HepG2 (cell line): ENCODE data around the gene DUSP22. TPM values are rescaled to one million over a fixed set of nuclear protein-coding genes. Genes with fewer than 3 reads are reported as not detected.
A peak's percentile ranks its signal among the peaks of the same experiment; 100 is the strongest.

Experiments used
- ATAC-seq: fragments of 200-7000 bp; cut with Tn5 transposase; 3 replicates; pipeline ENCODE4 v1.9.1; 2020; ENCODE audit warnings: mild to moderate bottlenecking, moderate library complexity
- BruUV-seq: library from RNA; stranded (reverse); fragments of 400-500 nt; replicated peaks from 2 replicates; lab custom pipeline; 2021; lab: Mats Ljungman, UMichigan
- CTCF ChIA-PET: fragments of 300-600 bp; formaldehyde crosslinking; extraction: SDS; loops from one replicate; lab custom pipeline; 2021; ENCODE audit warnings: low total read pairs, inconsistent platforms, low intra/inter-chr PET ratio; lab: Yijun Ruan, JAX
- POLR2A ChIA-PET: fragments of 350-600 bp; sonication (Branson Sonifier 250); formaldehyde crosslinking; loops from one replicate; lab custom pipeline; 2020; ENCODE audit warnings: antibody characterized with exemption, inconsistent platforms; lab: Yijun Ruan, JAX
- DNase-seq: peaks from one replicate; pipeline ENCODE4 v3.0.0-alpha.2; 2015; ENCODE audit warnings: low spot score
- FAIRE-seq: peaks from 3 replicates; lab custom pipeline; 2011; peaks lifted over from hg19 to GRCh38; lab: Jason Lieb, UNC
- H2AFZ ChIP-seq: one replicate; pipeline ENCODE4 v1.6.1; 2011; ENCODE audit warnings: low read length, inconsistent platforms
- H3K27ac ChIP-seq: fragments of 300-600 bp; 3 replicates; pipeline ENCODE4 v1.8.0; 2011; ENCODE audit warnings: mixed run types, mild to moderate bottlenecking, mixed read lengths, low read length, inconsistent platforms; ENCODE audit not compliant: insufficient read depth; ENCODE audit errors: extremely low read length
- H3K27me3 ChIP-seq, 2 experiments: fragments of 200-600 bp in 1 of 2; 2 replicates in 1 of 2; 3 replicates in 1 of 2; pipeline versions ENCODE4 v1.6.0 to v1.8.0; 2011; ENCODE audit warnings: low read length in 2 of 2, mild to moderate bottlenecking in 2 of 2, moderate library complexity in 2 of 2, inconsistent platforms in 1 of 2; ENCODE audit not compliant: insufficient read depth in 2 of 2, control insufficient read depth in 1 of 2
- H3K36me3 ChIP-seq, 2 experiments: fragments of 200-600 bp in 1 of 2; replicated peaks in 1 of 2; 2 replicates in 1 of 2; 3 replicates in 1 of 2; pipeline versions ENCODE4 v1.5.1 to v1.8.0; 2011; ENCODE audit warnings: low read length in 2 of 2, inconsistent platforms in 1 of 2; ENCODE audit not compliant: insufficient read depth in 2 of 2, control insufficient read depth in 1 of 2
- H3K4me1 ChIP-seq: 2 replicates; pipeline ENCODE4 v1.5.1; 2012; ENCODE audit warnings: low read length, inconsistent platforms; ENCODE audit not compliant: insufficient read depth
- H3K4me2 ChIP-seq: 2 replicates; pipeline ENCODE4 v1.6.0; 2011; ENCODE audit warnings: low read depth, low read length, inconsistent platforms
- H3K4me3 ChIP-seq, 3 experiments: fragments of 200-600 bp in 1 of 3; sonication (generic), shearing (Covaris generic) in 1 of 3; replicated peaks in 1 of 3; 2 replicates each; pipeline ENCODE4 v1.5.1; 2011 to 2016; ENCODE audit warnings: low read length in 3 of 3, inconsistent platforms in 2 of 3, low read depth in 2 of 3, mild to moderate bottlenecking in 2 of 3, control low read depth in 1 of 3, mixed read lengths in 1 of 3; ENCODE audit not compliant: insufficient read depth in 1 of 3
- H3K79me2 ChIP-seq: one replicate; pipeline ENCODE4 v1.6.1; 2011; ENCODE audit warnings: low read length, inconsistent platforms; ENCODE audit not compliant: insufficient read depth
- H3K9ac ChIP-seq: 2 replicates; pipeline ENCODE4 v1.6.0; 2011; ENCODE audit warnings: mild to moderate bottlenecking, low read depth, low read length, inconsistent platforms; ENCODE audit not compliant: insufficient read depth
- H3K9me3 ChIP-seq: 2 replicates; pipeline ENCODE4 v1.5.1; 2012; ENCODE audit warnings: mild to moderate bottlenecking, low read length
- H4K20me1 ChIP-seq: 2 replicates; pipeline ENCODE4 v1.6.0; 2011; ENCODE audit warnings: inconsistent platforms, mild to moderate bottlenecking, low read length, moderate library complexity; ENCODE audit not compliant: insufficient read depth
- AGO1 ChIP-seq: fragments of 200-400 bp; formaldehyde crosslinking; IDR thresholded peaks from 2 replicates; pipeline ENCODE4 v1.6.1; 2017; ENCODE audit warnings: mild to moderate bottlenecking, low read depth, low read length, moderate library complexity; ENCODE audit not compliant: poor library complexity, severe bottlenecking
- ARID5B ChIP-seq: IDR thresholded peaks from 2 replicates; pipeline ENCODE4 v1.4.0; 2020; ENCODE audit warnings: mild to moderate bottlenecking, missing genetic modification reagents
- ATF5 ChIP-seq: sonication (generic); formaldehyde crosslinking; IDR thresholded peaks from 2 replicates; pipeline ENCODE4 v1.4.0; 2020; ENCODE audit warnings: mild to moderate bottlenecking, low read depth, missing genetic modification reagents
- ATM ChIP-seq: fragments of 450-650 bp; IDR thresholded peaks from 2 replicates; pipeline ENCODE4 v1.7.1; 2017; ENCODE audit warnings: mild to moderate bottlenecking, borderline replicate concordance
- CEBPB ChIP-seq: IDR thresholded peaks from 2 replicates; pipeline ENCODE4 v1.6.1; 2011; ENCODE audit warnings: low read depth, low read length, improper control_type of control experiment, borderline replicate concordance
- FOXA1 ChIP-seq, 2 experiments: fragments of 450-650 bp in 1 of 2; sonication (generic) in 1 of 2; formaldehyde crosslinking in 1 of 2; IDR thresholded peaks; 2 replicates each; pipeline versions ENCODE4 v1.4.0 to v1.6.1; 2016 to 2020; ENCODE audit warnings: missing genetic modification reagents in 1 of 2
- HBP1 ChIP-seq: IDR thresholded peaks from 2 replicates; pipeline ENCODE4 v1.6.1; 2016; ENCODE audit warnings: low read depth, control low read depth
- MNT ChIP-seq: fragments of 450-650 bp; IDR thresholded peaks from 2 replicates; pipeline ENCODE4 v1.6.1; 2016
- POGZ ChIP-seq: sonication (generic); formaldehyde crosslinking; IDR thresholded peaks from 2 replicates; pipeline ENCODE4 v1.4.0; 2020; ENCODE audit warnings: mild to moderate bottlenecking, missing genetic modification reagents
- SIN3B ChIP-seq: fragments of 150-350 bp; IDR thresholded peaks from 2 replicates; pipeline ENCODE4 v1.6.1; 2014; ENCODE audit warnings: low read length
- ZNF275 ChIP-seq: sonication (generic); formaldehyde crosslinking; IDR thresholded peaks from 2 replicates; pipeline ENCODE4 v1.8.0; 2022; ENCODE audit warnings: missing genetic modification reagents, mild to moderate bottlenecking, inconsistent platforms, borderline replicate concordance
- ZNF501 ChIP-seq: sonication (generic); formaldehyde crosslinking; IDR thresholded peaks from 2 replicates; pipeline ENCODE4 v1.5.1; 2020; ENCODE audit warnings: mild to moderate bottlenecking, moderate library complexity, missing genetic modification reagents
- ZNF749 ChIP-seq: sonication (generic); formaldehyde crosslinking; IDR thresholded peaks from 2 replicates; pipeline ENCODE4 v1.8.0; 2022; ENCODE audit warnings: mild to moderate bottlenecking, missing genetic modification reagents, moderate library complexity, borderline replicate concordance
- ZNF792 ChIP-seq: IDR thresholded peaks from 2 replicates; pipeline ENCODE4 v1.6.1; 2016
- WGBS: methylation state at CpG from one replicate; pipeline ENCODE4 v1.1.6; 2017; ENCODE audit warnings: low lambda C conversion rate; 5-methylcytosine and 5-hydroxymethylcytosine counted together
- in situ Hi-C: cut with HindIII; loops from 2 replicates; pipeline ENCODE4 v1.10.0; 2017; ENCODE audit warnings: low pct_unique_long_range_greater_than_20kb; ENCODE audit not compliant: extremely low pct_ligation_motif_present
- intact Hi-C: fragments of 100-400 bp; cut with micrococcal nuclease; formaldehyde crosslinking; loops from one replicate; pipeline ENCODE4 v1.10.0; 2022; ENCODE audit not compliant: unreplicated experiment
- polyA plus RNA-seq, 8 experiments: library from polyadenylated mRNA; depleted of rRNA in 3 of 8; stranded (reverse) in 7 of 8; unstranded in 1 of 8; fragments of >200 nt; fragmentation: Illumina TruSeq in 4 of 8; extraction: Trizol in 4 of 8; gene quantifications; 2 replicates each; pipeline versions ENCODE4 v1.2.1 to v1.2.3, GENCODE V29; 2011 to 2016; ENCODE audit warnings: low read depth in 4 of 8, missing spikeins in 1 of 8, mixed read lengths in 1 of 8; ENCODE audit not compliant: insufficient read depth in 1 of 8
- total RNA-seq, 5 experiments: library from RNA; depleted of rRNA; stranded (reverse); fragments of >200 nt; fragmentation: Illumina TruSeq; extraction: Trizol; gene quantifications; 2 replicates each; pipeline ENCODE4 v1.2.3, GENCODE V29; 2016; ENCODE audit warnings: low read depth in 1 of 5

DUSP22 gene
- total and polyA plus RNA-seq, 2 of the 13 experiments (the other 11 are each of a cell fraction or from before 2014, with no cell fraction given) = 20.2 to 32.8 TPM

GRCh38 chr6:299104-299980 lies 7.1 kb downstream of the DUSP22 start:
- no TSS peak for BruUV-seq
- no peak for FAIRE-seq
- Histone ChIP-seq H2AFZ (no peak overlapping the region), H4K20me1 (peaks cover 14% of the 10 kb centered on the region; the same call in 1 of the 2 replicates), H3K79me2 (peaks cover 25% of the 10 kb centered on the region), H3K4me1 (peaks cover 21% of the 10 kb centered on the region), H3K9ac (no peak overlapping the region), H3K36me3 (no peaks in the 10 kb centered on the region), H3K4me2 (no peak overlapping the region)
- ATAC-seq = no peak
- WGBS = 43% methylated on average over 10 of the region's 10 CpGs
- in situ Hi-C loops = no loop called here
- TF ChIP-seq CEBPB = peak; percentile 10; the same call in 1 of the 2 replicates
- no peak for TF ChIP-seq SIN3B
- TF ChIP-seq AGO1 = no peak
- no peak for TF ChIP-seq ATM
- no peak for TF ChIP-seq ZNF792 (CRISPR knock-in tag)
- peak; percentile 5; the same call in 1 of the 2 replicates for TF ChIP-seq ZNF501
- no peak for TF ChIP-seq FOXA1 (IDR thresholded peaks at IDR 0.05)
- TF ChIP-seq FOXA1 (CRISPR knock-in tag; IDR thresholded peaks at IDR 0.05) = no peak
- TF ChIP-seq ZNF275 = no peak
- no peak for TF ChIP-seq ARID5B (CRISPR knock-in tag)
- no peak for TF ChIP-seq POGZ (CRISPR knock-in tag)
- TF ChIP-seq MNT = no peak
- TF ChIP-seq HBP1 (CRISPR knock-in tag) = no peak
- TF ChIP-seq ZNF749 (CRISPR knock-in tag) = no peak
- TF ChIP-seq ATF5 (CRISPR knock-in tag) = no peak
- TF ChIP-seq, all 625 proteins: peak for 2
- ChIA-PET CTCF (no interaction called here), POLR2A (no interaction called here)
- H3K9me3 ChIP-seq = no peaks in the 10 kb centered on the region
- no peaks in the 10 kb centered on the region; a peak in 1 of 5 replicates for H3K27me3 ChIP-seq
- DNase-seq = no peak
- intact Hi-C loops = no loop called here
- no peak overlapping the region for H3K4me3 ChIP-seq
- H3K27ac ChIP-seq = no peak overlapping the region
